ENCODE data around the gene GFI1. TPM values are rescaled to one million over a fixed set of nuclear protein-coding genes. Genes with fewer than 3 reads are reported as not detected.

The GFI1 gene
- total and polyA plus RNA-seq, 10 donors = 1.9 to 19.2 (median 10.6) TPM

DNA sequence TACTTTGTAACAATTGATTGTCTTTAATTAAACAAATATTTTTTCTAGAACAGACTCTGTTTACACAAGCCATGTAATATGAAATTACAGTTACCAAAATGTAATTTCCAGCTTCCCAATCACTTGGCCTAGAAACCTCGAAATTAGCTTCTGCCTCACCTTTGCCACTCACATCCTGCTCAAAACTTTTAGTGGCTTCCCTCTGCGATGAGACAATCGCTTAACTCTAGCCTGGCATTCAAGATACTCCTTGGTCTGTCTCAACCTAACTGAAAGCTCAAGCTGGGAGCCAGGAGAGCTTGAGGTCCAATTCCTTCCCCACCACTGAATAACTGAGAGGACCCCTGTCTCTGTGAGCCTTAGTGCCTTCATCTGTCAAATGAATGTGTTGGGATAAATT, 42.8 kb downstream of the GFI1 start:
- no peak for TF ChIP-seq POLR2A (IDR thresholded peaks at IDR 0.05)
- TF ChIP-seq, protein P1, sequence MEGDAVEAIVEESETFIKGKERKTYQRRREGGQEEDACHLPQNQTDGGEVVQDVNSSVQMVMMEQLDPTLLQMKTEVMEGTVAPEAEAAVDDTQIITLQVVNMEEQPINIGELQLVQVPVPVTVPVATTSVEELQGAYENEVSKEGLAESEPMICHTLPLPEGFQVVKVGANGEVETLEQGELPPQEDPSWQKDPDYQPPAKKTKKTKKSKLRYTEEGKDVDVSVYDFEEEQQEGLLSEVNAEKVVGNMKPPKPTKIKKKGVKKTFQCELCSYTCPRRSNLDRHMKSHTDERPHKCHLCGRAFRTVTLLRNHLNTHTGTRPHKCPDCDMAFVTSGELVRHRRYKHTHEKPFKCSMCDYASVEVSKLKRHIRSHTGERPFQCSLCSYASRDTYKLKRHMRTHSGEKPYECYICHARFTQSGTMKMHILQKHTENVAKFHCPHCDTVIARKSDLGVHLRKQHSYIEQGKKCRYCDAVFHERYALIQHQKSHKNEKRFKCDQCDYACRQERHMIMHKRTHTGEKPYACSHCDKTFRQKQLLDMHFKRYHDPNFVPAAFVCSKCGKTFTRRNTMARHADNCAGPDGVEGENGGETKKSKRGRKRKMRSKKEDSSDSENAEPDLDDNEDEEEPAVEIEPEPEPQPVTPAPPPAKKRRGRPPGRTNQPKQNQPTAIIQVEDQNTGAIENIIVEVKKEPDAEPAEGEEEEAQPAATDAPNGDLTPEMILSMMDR (IDR thresholded peaks at IDR 0.05 in 8 of 11, conservative IDR thresholded peaks at IDR 0.05 in 3 of 11) = no peak
- TF ChIP-seq POLR2AphosphoS5 (IDR thresholded peaks at IDR 0.05) = no peak
- WGBS, 5 donors = 41 to 69% (median 60%) methylated on average over 3 of the region's 3 CpGs
- H3K27me3 ChIP-seq (replicated peaks in 1 of 7) = no peaks in the 10 kb centered on the region
- no peak overlapping the region for H3K4me3 ChIP-seq
- no peak overlapping the region for H3K27ac ChIP-seq
- no peaks in the 10 kb centered on the region for H3K4me1 ChIP-seq
- intact Hi-C loops (cut with DNase I; ENCODE audit: low total_unique reads) = no loop called here
- no peaks in the 10 kb centered on the region for H3K9me3 ChIP-seq
- DNase-seq = no peak
- no peaks in the 10 kb centered on the region for H3K36me3 ChIP-seq

DNA sequence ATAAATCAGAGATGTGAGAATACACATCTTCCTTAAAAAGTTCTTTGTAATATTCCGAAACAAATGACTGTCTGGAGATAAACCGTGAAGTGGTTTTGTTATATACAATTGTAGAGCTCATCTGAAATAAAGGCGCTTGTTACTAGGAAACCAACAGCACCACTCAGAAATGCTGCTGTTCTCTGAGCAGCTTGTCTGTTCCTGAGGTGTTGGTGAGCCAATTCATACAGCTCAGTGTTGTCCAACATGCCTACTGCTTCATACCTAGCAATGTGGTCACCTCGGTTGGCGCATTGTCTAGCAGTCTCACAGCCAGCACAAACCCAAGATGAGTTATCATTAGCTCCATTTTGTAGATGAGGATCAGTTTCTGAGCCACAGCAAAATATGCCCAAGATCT, 44.4 kb downstream of the GFI1 start:
- WGBS, 5 donors = 93 to 99% (median 94%) methylated on average over 5 of the region's 5 CpGs
- TF ChIP-seq, protein P1 (IDR thresholded peaks at IDR 0.05 in 8 of 11, conservative IDR thresholded peaks at IDR 0.05 in 3 of 11) = no peak
- no peak for TF ChIP-seq POLR2A (IDR thresholded peaks at IDR 0.05)
- TF ChIP-seq POLR2AphosphoS5 (IDR thresholded peaks at IDR 0.05) = no peak
- H3K27ac ChIP-seq = no peak overlapping the region
- H3K4me3 ChIP-seq = no peak overlapping the region
- H3K4me1 ChIP-seq = no peaks in the 10 kb centered on the region
- intact Hi-C loops (cut with DNase I; ENCODE audit: low total_unique reads) = no loop called here
- no peaks in the 10 kb centered on the region for H3K36me3 ChIP-seq
- H3K9me3 ChIP-seq = no peaks in the 10 kb centered on the region
- H3K27me3 ChIP-seq (replicated peaks in 1 of 7) = no peaks in the 10 kb centered on the region
- DNase-seq = no peak

DNA sequence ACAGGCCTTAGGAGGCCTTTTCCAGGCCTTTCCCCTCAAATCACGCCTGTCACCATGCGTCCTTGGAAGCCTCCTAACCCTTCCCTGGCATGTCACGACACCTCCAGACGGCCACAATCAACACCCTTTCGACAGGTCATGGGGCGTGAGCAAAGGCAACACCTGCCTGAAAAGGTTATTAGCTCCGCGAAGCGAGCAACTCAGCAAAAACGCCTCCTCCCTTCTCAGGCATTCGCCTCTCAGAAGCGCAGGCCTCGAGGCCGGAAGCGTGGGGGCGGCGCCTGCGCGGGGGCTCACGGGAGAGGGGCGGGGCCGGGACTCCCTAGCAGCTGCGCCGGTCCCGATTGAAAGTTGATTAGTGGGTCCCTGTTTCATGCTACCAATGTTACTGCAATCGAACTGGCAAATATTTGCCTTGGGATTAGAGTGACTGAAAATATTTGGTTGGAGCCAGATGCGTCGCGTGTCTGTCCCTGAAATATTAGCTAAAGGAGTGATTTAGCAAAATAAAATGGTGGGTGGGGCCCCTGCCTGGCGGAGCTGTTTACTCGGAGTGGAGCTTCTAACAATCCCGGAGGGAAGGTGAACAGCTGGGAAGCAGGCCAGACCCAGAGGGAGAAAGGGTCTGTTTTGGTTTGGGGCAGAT, 44.9 kb downstream of the GFI1 start:
- no peak for DNase-seq

DNA sequence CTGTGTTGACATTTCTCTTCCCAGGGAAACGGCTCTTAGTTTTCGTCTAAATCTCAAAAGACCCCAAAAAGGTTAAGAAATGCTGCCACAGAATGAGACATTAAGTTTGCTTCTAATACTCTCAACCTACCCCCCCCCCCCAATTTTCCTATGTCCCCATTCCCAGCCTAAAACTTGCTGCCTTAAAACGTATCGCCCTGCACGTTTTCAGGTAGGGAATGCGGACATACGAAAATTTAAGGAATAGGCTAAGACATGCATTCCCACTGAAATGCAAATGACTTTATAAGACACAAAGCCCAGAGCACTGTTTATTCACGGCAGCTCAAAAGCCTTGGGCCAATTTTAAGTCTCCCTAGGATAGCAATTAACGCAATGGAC, 45.4 kb downstream of the GFI1 start:
- no peaks in the 10 kb centered on the region for H3K27me3 ChIP-seq (replicated peaks in 1 of 7)
- H3K27ac ChIP-seq = no peak overlapping the region
- no peaks in the 10 kb centered on the region for H3K36me3 ChIP-seq
- DNase-seq = no peak
- 94 to 97% (median 96%) methylated on average over 9 of the region's 9 CpGs for WGBS, 5 donors
- TF ChIP-seq POLR2A (IDR thresholded peaks at IDR 0.05) (no peak), POLR2AphosphoS5 (IDR thresholded peaks at IDR 0.05) (no peak)
- TF ChIP-seq, protein P1 (IDR thresholded peaks at IDR 0.05 in 8 of 11, conservative IDR thresholded peaks at IDR 0.05 in 3 of 11) = no peak
- peaks cover 0 to 7% (median 4%) of the 10 kb centered on the region in 8 donors for H3K9me3 ChIP-seq
- no peak overlapping the region for H3K4me3 ChIP-seq
- H3K4me1 ChIP-seq = no peaks in the 10 kb centered on the region
- intact Hi-C loops (cut with DNase I; ENCODE audit: low total_unique reads) = no loop called here

More for the DNA sequence above, 44.9 kb downstream of the GFI1 start:
- no peaks in the 10 kb centered on the region for H3K4me1 ChIP-seq
- H3K4me3 ChIP-seq = no peak overlapping the region
- no peaks in the 10 kb centered on the region for H3K27me3 ChIP-seq (replicated peaks in 1 of 7)
- intact Hi-C loops (cut with DNase I; ENCODE audit: low total_unique reads) = no loop called here
- TF ChIP-seq POLR2AphosphoS5 (IDR thresholded peaks at IDR 0.05) (no peak), POLR2A (IDR thresholded peaks at IDR 0.05) (no peak)
- TF ChIP-seq, protein P1 (IDR thresholded peaks at IDR 0.05 in 8 of 11, conservative IDR thresholded peaks at IDR 0.05 in 3 of 11) = no peak
- H3K27ac ChIP-seq = no peak overlapping the region
- peaks cover 0 to 2% (median under 1%) of the 10 kb centered on the region in 8 donors for H3K9me3 ChIP-seq
- 87 to 92% (median 89%) methylated on average over 25 to 32 of the region's 32 CpGs for WGBS, 5 donors
- H3K36me3 ChIP-seq = no peaks in the 10 kb centered on the region
